Measurements from ENCODE around the gene USP49. TPM values are rescaled to one million over a fixed set of nuclear protein-coding genes. Genes with fewer than 3 reads are reported as not detected.

Gene USP49
- total and polyA plus RNA-seq, 2 of the 13 experiments (the other 11 are each of a cell fraction or from before 2014, with no cell fraction given) = 2.9 to 4.3 TPM

DNA sequence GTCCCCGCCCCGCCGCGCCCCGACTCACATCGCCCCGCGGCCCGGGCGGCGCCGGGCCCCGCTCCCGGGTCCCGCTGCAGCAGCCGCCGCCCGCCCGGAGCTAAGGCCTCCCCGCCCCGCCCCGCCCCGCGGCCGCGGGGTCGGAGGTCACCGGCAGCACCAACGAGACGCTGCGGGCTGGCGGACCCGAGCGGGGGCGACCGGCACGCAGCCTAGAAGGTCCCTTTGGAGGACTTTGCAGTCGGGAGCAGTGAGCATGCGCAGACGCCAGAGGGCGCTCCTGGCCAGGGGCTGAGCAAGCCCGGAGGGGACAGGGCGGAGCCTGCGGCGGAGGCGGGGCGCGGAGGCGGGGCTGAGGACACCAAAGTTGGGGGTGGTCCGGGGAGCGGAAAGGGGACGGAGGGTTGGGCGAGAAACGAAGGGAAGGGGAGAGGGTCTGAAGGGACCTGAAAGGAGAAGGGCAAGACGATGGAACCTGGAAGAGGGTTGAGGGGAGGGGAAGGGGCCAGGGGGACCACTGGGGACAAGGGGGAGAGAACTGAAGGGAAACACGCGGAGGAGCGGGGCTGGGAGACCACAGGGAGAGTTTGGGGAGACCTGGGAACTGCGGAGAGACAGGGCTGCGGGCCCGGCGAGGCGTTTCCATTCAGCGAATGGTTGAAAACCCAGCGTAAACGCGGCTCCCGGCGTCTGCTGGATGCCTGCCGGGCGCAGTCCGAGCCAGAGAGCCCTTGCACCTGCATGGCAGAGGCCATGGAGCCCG, 115.2 kb downstream of the USP49 start, which contains the start of gene FRS3 (continued):
- TF ChIP-seq, protein P1, sequence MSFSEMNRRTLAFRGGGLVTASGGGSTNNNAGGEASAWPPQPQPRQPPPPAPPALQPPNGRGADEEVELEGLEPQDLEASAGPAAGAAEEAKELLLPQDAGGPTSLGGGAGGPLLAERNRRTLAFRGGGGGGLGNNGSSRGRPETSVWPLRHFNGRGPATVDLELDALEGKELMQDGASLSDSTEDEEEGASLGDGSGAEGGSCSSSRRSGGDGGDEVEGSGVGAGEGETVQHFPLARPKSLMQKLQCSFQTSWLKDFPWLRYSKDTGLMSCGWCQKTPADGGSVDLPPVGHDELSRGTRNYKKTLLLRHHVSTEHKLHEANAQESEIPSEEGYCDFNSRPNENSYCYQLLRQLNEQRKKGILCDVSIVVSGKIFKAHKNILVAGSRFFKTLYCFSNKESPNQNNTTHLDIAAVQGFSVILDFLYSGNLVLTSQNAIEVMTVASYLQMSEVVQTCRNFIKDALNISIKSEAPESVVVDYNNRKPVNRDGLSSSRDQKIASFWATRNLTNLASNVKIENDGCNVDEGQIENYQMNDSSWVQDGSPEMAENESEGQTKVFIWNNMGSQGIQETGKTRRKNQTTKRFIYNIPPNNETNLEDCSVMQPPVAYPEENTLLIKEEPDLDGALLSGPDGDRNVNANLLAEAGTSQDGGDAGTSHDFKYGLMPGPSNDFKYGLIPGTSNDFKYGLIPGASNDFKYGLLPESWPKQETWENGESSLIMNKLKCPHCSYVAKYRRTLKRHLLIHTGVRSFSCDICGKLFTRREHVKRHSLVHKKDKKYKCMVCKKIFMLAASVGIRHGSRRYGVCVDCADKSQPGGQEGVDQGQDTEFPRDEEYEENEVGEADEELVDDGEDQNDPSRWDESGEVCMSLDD (CRISPR knock-in tag; IDR thresholded peaks at IDR 0.05; ENCODE audit: borderline replicate concordance) = no peak; the same call in 1 of the 2 replicates
- TF ChIP-seq, protein P2, sequence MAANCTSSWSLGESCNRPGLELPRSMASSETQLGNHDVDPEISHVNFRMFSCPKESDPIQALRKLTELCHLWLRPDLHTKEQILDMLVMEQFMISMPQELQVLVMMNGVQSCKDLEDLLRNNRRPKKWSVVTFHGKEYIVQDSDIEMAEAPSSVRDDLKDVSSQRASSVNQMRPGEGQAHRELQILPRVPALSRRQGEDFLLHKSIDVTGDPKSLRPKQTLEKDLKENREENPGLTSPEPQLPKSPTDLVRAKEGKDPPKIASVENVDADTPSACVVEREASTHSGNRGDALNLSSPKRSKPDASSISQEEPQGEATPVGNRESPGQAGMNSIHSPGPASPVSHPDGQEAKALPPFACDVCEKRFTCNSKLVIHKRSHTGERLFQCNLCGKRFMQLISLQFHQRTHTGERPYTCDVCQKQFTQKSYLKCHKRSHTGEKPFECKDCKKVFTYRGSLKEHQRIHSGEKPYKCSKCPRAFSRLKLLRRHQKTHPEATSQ (CRISPR knock-in tag; IDR thresholded peaks at IDR 0.05; ENCODE audit: borderline replicate concordance) = no peak
- TF ChIP-seq ZNF777 (CRISPR knock-in tag; IDR thresholded peaks at IDR 0.05) = no peak
- no peak for TF ChIP-seq NFE2L2 (IDR thresholded peaks at IDR 0.05; ENCODE audit: low read length)
- no peak; the same call in 1 of the 2 replicates for TF ChIP-seq GATA4 (IDR thresholded peaks at IDR 0.05; ENCODE audit: borderline replicate concordance, low read depth)
- TF ChIP-seq, protein P3, sequence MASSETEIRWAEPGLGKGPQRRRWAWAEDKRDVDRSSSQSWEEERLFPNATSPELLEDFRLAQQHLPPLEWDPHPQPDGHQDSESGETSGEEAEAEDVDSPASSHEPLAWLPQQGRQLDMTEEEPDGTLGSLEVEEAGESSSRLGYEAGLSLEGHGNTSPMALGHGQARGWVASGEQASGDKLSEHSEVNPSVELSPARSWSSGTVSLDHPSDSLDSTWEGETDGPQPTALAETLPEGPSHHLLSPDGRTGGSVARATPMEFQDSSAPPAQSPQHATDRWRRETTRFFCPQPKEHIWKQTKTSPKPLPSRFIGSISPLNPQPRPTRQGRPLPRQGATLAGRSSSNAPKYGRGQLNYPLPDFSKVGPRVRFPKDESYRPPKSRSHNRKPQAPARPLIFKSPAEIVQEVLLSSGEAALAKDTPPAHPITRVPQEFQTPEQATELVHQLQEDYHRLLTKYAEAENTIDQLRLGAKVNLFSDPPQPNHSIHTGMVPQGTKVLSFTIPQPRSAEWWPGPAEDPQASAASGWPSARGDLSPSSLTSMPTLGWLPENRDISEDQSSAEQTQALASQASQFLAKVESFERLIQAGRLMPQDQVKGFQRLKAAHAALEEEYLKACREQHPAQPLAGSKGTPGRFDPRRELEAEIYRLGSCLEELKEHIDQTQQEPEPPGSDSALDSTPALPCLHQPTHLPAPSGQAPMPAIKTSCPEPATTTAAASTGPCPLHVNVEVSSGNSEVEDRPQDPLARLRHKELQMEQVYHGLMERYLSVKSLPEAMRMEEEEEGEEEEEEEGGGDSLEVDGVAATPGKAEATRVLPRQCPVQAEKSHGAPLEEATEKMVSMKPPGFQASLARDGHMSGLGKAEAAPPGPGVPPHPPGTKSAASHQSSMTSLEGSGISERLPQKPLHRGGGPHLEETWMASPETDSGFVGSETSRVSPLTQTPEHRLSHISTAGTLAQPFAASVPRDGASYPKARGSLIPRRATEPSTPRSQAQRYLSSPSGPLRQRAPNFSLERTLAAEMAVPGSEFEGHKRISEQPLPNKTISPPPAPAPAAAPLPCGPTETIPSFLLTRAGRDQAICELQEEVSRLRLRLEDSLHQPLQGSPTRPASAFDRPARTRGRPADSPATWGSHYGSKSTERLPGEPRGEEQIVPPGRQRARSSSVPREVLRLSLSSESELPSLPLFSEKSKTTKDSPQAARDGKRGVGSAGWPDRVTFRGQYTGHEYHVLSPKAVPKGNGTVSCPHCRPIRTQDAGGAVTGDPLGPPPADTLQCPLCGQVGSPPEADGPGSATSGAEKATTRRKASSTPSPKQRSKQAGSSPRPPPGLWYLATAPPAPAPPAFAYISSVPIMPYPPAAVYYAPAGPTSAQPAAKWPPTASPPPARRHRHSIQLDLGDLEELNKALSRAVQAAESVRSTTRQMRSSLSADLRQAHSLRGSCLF (CRISPR knock-in tag; IDR thresholded peaks at IDR 0.05; ENCODE audit: borderline replicate concordance) = no peak
- no peak for TF ChIP-seq DPF2 (CRISPR knock-in tag; IDR thresholded peaks at IDR 0.05; ENCODE audit: borderline replicate concordance, low read depth)
- TF ChIP-seq, protein P4, sequence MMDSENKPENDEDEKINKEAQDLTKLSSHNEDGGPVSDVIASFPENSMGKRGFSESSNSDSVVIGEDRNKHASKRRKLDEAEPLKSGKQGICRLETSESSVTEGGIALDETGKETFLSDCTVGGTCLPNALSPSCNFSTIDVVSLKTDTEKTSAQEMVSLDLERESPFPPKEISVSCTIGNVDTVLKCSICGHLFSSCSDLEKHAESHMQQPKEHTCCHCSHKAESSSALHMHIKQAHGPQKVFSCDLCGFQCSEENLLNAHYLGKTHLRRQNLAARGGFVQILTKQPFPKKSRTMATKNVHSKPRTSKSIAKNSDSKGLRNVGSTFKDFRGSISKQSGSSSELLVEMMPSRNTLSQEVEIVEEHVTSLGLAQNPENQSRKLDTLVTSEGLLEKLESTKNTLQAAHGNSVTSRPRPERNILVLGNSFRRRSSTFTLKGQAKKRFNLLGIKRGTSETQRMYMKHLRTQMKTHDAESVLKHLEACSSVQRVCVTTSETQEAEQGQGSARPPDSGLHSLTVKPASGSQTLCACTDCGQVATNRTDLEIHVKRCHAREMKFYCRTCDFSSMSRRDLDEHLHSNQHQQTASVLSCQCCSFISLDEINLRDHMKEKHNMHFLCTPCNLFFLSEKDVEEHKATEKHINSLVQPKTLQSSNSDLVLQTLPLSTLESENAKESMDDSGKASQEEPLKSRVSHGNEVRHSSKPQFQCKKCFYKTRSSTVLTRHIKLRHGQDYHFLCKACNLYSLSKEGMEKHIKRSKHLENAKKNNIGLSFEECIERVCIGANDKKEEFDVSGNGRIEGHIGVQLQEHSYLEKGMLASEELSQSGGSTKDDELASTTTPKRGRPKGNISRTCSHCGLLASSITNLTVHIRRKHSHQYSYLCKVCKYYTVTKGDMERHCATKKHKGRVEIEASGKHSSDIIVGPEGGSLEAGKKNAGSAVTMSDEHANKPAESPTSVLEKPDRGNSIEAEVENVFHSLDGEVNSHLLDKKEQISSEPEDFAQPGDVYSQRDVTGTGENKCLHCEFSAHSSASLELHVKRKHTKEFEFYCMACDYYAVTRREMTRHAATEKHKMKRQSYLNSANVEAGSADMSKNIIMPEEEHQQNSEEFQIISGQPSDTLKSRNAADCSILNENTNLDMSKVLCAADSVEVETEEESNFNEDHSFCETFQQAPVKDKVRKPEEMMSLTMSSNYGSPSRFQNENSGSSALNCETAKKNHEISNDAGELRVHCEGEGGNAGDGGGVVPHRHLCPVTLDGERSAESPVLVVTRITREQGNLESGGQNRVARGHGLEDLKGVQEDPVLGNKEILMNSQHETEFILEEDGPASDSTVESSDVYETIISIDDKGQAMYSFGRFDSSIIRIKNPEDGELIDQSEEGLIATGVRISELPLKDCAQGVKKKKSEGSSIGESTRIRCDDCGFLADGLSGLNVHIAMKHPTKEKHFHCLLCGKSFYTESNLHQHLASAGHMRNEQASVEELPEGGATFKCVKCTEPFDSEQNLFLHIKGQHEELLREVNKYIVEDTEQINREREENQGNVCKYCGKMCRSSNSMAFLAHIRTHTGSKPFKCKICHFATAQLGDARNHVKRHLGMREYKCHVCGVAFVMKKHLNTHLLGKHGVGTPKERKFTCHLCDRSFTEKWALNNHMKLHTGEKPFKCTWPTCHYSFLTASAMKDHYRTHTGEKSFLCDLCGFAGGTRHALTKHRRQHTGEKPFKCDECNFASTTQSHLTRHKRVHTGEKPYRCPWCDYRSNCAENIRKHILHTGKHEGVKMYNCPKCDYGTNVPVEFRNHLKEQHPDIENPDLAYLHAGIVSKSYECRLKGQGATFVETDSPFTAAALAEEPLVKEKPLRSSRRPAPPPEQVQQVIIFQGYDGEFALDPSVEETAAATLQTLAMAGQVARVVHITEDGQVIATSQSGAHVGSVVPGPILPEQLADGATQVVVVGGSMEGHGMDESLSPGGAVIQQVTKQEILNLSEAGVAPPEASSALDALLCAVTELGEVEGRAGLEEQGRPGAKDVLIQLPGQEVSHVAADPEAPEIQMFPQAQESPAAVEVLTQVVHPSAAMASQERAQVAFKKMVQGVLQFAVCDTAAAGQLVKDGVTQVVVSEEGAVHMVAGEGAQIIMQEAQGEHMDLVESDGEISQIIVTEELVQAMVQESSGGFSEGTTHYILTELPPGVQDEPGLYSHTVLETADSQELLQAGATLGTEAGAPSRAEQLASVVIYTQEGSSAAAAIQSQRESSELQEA (CRISPR knock-in tag; IDR thresholded peaks at IDR 0.05; ENCODE audit: not compliant biosample characterization) = no peak
- TF ChIP-seq ZNF572 (CRISPR knock-in tag; IDR thresholded peaks at IDR 0.05) = 0 out of 2 replicates have a peak, but pooled peaks have one; percentile 71
- no peak for TF ChIP-seq HOXA9 (CRISPR knock-in tag; IDR thresholded peaks at IDR 0.05; ENCODE audit: borderline replicate concordance)
